Measurements from ENCODE around the gene TMEM200A. TPM values are rescaled to one million over a fixed set of nuclear protein-coding genes. Genes with fewer than 3 reads are reported as not detected.

The TMEM200A gene
- total RNA-seq, 1 experiment from 2014 or later = 0.10 TPM

DNA sequence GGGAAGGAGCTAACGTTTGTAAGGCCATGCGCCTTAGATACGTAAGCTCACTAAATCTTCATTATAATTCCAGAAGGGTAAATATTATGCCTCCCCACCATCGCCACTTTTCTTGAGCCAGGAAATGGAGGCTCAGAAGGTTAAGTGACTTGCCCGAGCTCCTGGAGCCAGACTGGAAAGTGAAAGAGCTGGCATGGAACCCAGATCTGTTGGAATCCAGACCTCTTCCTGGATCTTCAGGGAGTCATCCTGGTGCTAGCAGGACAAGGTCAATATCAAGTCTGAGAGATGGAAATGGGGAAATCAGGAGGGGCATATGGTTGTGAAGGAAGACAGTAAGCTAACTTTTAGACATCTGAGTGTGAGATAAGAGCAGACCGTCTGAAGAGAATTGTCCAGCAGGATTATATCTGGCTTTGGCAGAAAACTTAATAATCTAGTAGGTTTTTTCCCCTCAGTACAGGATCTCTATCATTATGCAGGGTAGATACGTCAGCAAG lies 6.2 kb downstream of the TMEM200A start:
- POLR2A ChIA-PET = no interaction called here
- Histone ChIP-seq H3K36me3 (ENCODE audit: control insufficient read depth, insufficient read depth, low read length) (no peaks in the 10 kb centered on the region), H3K27ac (ENCODE audit: low read length) (no peak overlapping the region), H3K4me1 (ENCODE audit: control insufficient read depth, insufficient read depth, low read length) (no peaks in the 10 kb centered on the region), H3K4me3 (ENCODE audit: low read depth in 2 of 2, low read length in 2 of 2) (no peak overlapping the region), H3K9me3 (ENCODE audit: control insufficient read depth, insufficient read depth, low read depth, low read length) (no peaks in the 10 kb centered on the region), H3K27me3 (ENCODE audit: control insufficient read depth, insufficient read depth, low read length) (0 out of 2 replicates have a peak, but pooled peaks cover 4% of the 10 kb centered on the region)
- TF ChIP-seq TCF7L2 (IDR thresholded peaks at IDR 0.05; ENCODE audit: low read depth, low read length) (no peak), POLR2AphosphoS5 (IDR thresholded peaks at IDR 0.05; ENCODE audit: low read depth, low read length) (no peak), SIN3A (IDR thresholded peaks at IDR 0.05; ENCODE audit: borderline replicate concordance, insufficient read depth, low read depth, low read length) (no peak)
- TF ChIP-seq, protein P1, sequence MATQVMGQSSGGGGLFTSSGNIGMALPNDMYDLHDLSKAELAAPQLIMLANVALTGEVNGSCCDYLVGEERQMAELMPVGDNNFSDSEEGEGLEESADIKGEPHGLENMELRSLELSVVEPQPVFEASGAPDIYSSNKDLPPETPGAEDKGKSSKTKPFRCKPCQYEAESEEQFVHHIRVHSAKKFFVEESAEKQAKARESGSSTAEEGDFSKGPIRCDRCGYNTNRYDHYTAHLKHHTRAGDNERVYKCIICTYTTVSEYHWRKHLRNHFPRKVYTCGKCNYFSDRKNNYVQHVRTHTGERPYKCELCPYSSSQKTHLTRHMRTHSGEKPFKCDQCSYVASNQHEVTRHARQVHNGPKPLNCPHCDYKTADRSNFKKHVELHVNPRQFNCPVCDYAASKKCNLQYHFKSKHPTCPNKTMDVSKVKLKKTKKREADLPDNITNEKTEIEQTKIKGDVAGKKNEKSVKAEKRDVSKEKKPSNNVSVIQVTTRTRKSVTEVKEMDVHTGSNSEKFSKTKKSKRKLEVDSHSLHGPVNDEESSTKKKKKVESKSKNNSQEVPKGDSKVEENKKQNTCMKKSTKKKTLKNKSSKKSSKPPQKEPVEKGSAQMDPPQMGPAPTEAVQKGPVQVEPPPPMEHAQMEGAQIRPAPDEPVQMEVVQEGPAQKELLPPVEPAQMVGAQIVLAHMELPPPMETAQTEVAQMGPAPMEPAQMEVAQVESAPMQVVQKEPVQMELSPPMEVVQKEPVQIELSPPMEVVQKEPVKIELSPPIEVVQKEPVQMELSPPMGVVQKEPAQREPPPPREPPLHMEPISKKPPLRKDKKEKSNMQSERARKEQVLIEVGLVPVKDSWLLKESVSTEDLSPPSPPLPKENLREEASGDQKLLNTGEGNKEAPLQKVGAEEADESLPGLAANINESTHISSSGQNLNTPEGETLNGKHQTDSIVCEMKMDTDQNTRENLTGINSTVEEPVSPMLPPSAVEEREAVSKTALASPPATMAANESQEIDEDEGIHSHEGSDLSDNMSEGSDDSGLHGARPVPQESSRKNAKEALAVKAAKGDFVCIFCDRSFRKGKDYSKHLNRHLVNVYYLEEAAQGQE (IDR thresholded peaks at IDR 0.05; ENCODE audit: insufficient read depth in 1 of 2, low read depth in 2 of 2, low read length in 1 of 2) = no peak
- TF ChIP-seq, protein P2, sequence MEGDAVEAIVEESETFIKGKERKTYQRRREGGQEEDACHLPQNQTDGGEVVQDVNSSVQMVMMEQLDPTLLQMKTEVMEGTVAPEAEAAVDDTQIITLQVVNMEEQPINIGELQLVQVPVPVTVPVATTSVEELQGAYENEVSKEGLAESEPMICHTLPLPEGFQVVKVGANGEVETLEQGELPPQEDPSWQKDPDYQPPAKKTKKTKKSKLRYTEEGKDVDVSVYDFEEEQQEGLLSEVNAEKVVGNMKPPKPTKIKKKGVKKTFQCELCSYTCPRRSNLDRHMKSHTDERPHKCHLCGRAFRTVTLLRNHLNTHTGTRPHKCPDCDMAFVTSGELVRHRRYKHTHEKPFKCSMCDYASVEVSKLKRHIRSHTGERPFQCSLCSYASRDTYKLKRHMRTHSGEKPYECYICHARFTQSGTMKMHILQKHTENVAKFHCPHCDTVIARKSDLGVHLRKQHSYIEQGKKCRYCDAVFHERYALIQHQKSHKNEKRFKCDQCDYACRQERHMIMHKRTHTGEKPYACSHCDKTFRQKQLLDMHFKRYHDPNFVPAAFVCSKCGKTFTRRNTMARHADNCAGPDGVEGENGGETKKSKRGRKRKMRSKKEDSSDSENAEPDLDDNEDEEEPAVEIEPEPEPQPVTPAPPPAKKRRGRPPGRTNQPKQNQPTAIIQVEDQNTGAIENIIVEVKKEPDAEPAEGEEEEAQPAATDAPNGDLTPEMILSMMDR (IDR thresholded peaks at IDR 0.05) = no peak
- CTCF ChIA-PET = no interaction called here
- in situ Hi-C loops (cut with HindIII; ENCODE audit: low pct_unique_long_range_greater_than_20kb, low sequenced_read_pairs) = no loop called here
- no peak for DNase-seq (ENCODE audit: low read depth, low spot score)
- intact Hi-C loops (cut with micrococcal nuclease; ENCODE audit: unreplicated experiment) = no loop called here
- no TSS peak for BruUV-seq (replicated peaks)
- ATAC-seq = no peak

DNA sequence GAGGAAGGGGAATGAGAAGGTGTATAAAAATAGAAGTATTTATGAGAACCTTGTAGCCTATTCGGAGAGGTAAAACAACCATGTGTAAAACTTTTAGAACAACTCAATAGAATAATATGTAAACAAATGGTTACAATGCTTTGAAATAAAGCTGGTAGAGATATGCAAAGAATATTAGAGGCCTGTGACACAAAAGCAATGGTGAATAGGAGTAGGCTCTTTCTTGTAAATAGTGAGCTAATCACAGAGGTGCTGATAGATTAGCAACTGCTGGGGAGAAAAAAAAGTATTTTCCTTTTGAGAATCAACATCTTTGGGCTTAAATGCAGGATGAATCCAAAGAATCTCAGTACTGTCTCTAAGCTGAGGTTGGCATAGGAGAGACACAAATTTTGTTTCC lies 7.0 kb downstream of the TMEM200A start:
- CTCF ChIA-PET = no interaction called here
- Histone ChIP-seq H3K9me3 (ENCODE audit: control insufficient read depth, insufficient read depth, low read depth, low read length) (no peaks in the 10 kb centered on the region), H3K27me3 (ENCODE audit: control insufficient read depth, insufficient read depth, low read length) (no peaks in the 10 kb centered on the region), H3K27ac (ENCODE audit: low read length) (no peak overlapping the region), H3K36me3 (ENCODE audit: control insufficient read depth, insufficient read depth, low read length) (no peaks in the 10 kb centered on the region), H3K4me3 (ENCODE audit: low read depth in 2 of 2, low read length in 2 of 2) (no peak overlapping the region), H3K4me1 (ENCODE audit: control insufficient read depth, insufficient read depth, low read length) (no peaks in the 10 kb centered on the region)
- TF ChIP-seq, protein P2 (IDR thresholded peaks at IDR 0.05) = no peak
- TF ChIP-seq TCF7L2 (IDR thresholded peaks at IDR 0.05; ENCODE audit: low read depth, low read length) (no peak), SIN3A (IDR thresholded peaks at IDR 0.05; ENCODE audit: borderline replicate concordance, insufficient read depth, low read depth, low read length) (no peak), POLR2AphosphoS5 (IDR thresholded peaks at IDR 0.05; ENCODE audit: low read depth, low read length) (no peak)
- TF ChIP-seq, protein P1 (IDR thresholded peaks at IDR 0.05; ENCODE audit: insufficient read depth in 1 of 2, low read depth in 2 of 2, low read length in 1 of 2) = no peak
- no TSS peak for BruUV-seq (replicated peaks)
- in situ Hi-C loops (cut with HindIII; ENCODE audit: low pct_unique_long_range_greater_than_20kb, low sequenced_read_pairs) (no loop called here), intact Hi-C loops (cut with micrococcal nuclease; ENCODE audit: unreplicated experiment) (no loop called here)
- no peak for DNase-seq (ENCODE audit: low read depth, low spot score)
- ATAC-seq = no peak
- POLR2A ChIA-PET = no interaction called here

Measured in Panc1 (cell line).